Coronary artery (tissue), 2 donors: ENCODE data around the gene VAV1.
"Not testable (repeated sequence)": the region's sequence is repeated elsewhere in the genome, so short reads cannot be mapped to it uniquely, and the experiment has no call there.

Experiments
- DNase-seq: peaks from one replicate; pipeline ENCODE4 v3.0.0-alpha.2; 2017; ENCODE audit warnings: low spot score
- H3K27ac ChIP-seq, 2 donors: fragments of 200-600 bp; sonication (generic); one replicate each; pipeline ENCODE4 v1.5.1; 2016 to 2019
- H3K4me3 ChIP-seq: fragments of 200-600 bp; sonication (generic); 2 replicates; pipeline ENCODE4 v1.5.1; 2016; ENCODE audit warnings: mild to moderate bottlenecking, moderate library complexity
- TF ChIP-seq, protein P1 (sequence below): fragments of 200-600 bp; sonication (generic); IDR thresholded peaks from one replicate; pipeline ENCODE4 v1.5.1; 2019; ENCODE audit warnings: antibody characterized with exemption

The VAV1 gene

DNA sequence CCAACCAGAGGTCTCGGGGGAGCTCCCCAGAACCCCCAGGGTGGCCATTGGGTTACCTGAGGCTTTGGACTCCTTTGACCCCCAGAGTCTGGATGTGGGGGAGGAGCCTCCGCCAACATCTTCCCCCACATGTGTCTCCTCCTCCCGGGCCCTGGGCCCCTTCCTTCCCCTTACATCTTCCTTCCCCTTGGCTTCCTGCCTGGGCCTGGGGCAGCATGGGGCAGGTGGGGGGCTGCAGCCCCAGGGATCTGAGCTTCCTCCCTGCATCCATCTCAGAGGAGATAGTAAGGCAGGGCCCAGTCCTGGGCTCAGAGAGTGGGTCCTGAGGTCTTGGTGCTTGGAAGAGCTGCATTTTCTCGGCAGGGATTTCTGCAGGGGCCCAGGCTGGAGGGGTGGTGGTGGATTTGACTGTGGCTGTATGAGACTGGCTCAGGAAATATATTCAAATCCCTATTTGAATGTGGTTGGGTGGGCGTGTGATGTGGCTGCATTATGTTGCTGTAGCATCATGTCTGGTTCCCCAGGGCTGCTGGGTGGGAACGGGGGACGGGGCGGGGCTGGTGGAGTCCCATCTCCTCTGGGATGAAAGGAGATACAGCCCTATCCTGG lies 919 bp downstream of the VAV1 start:
- Histone ChIP-seq H3K27ac (peak overlapping the region in 1 of 2 donors; percentile 35), H3K4me3 (peak overlapping the region; percentile 60)
- TF ChIP-seq, protein P1, sequence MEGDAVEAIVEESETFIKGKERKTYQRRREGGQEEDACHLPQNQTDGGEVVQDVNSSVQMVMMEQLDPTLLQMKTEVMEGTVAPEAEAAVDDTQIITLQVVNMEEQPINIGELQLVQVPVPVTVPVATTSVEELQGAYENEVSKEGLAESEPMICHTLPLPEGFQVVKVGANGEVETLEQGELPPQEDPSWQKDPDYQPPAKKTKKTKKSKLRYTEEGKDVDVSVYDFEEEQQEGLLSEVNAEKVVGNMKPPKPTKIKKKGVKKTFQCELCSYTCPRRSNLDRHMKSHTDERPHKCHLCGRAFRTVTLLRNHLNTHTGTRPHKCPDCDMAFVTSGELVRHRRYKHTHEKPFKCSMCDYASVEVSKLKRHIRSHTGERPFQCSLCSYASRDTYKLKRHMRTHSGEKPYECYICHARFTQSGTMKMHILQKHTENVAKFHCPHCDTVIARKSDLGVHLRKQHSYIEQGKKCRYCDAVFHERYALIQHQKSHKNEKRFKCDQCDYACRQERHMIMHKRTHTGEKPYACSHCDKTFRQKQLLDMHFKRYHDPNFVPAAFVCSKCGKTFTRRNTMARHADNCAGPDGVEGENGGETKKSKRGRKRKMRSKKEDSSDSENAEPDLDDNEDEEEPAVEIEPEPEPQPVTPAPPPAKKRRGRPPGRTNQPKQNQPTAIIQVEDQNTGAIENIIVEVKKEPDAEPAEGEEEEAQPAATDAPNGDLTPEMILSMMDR = no peak
- no peak for DNase-seq

DNA sequence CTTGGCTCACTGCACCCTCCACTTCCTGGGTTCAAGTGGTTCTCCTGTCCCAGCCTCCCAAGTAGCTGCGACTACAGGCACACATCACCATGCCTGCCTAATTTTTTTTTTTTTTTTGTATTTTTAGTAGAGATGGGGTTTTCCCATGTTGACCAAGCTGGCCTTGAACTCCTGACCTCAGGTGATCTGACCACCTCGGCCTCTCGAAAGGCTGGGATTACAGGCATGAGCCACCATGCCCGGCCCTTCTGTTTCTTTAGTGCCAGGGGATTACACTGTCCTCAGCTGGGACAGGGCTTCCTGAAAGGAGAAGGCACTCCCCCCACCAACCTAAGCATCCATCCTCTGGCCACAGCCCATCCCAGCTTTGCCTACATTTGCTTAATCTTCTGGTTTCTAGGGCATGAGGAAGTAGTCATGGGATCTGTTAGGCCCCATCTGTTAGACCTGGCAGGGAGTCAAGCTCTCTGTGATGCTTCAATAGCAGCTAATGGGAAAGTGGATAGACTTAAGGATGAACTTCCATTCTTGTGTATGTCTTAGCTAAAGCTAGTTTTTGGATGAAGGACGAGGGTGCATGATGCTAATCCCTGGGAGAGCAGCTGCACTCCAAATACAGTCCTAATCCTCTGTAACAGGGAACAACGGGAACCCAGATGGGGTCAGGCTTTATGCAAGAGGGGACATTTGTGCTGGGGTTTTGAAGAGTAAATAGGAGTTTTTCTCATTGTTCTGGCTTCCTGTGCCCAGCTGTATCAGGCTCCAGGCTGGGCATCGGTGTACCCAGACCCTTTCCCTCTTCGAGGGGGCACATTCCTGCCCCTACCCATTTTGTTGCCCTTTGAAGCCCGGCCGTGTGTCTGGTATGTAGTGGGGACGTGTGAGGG lies 2.6 kb downstream of the VAV1 start:
- H3K27ac ChIP-seq = no peak overlapping the region
- TF ChIP-seq, protein P1 = no peak
- DNase-seq = no peak

GRCh38 chr19:6776045-6776444 lies 3.5 kb downstream of the VAV1 start:
- DNase-seq, H3K27ac ChIP-seq, H3K4me3 ChIP-seq: not testable (repeated sequence)

More for the DNA sequence above, 2.6 kb downstream of the VAV1 start:
- no peak overlapping the region for H3K4me3 ChIP-seq

- no peak overlapping the region for H3K4me3 ChIP-seq
- TF ChIP-seq, protein P1 = no peak
- no peak for DNase-seq
- no peak overlapping the region for H3K27ac ChIP-seq
Observed at GRCh38 chr19:6776999-6777398, 4.5 kb downstream of the VAV1 start.

- TF ChIP-seq, protein P1 = no peak
- Histone ChIP-seq H3K4me3 (no peak overlapping the region), H3K27ac (no peak overlapping the region)
- DNase-seq = no peak
Observed at GRCh38 chr19:6777434-6777833, 4.9 kb downstream of the VAV1 start.

GRCh38 chr19:6778386-6778785 lies 5.9 kb downstream of the VAV1 start:
- DNase-seq = no peak
- TF ChIP-seq, protein P1 = no peak
- Histone ChIP-seq H3K27ac (no peak overlapping the region), H3K4me3 (no peak overlapping the region)

DNA sequence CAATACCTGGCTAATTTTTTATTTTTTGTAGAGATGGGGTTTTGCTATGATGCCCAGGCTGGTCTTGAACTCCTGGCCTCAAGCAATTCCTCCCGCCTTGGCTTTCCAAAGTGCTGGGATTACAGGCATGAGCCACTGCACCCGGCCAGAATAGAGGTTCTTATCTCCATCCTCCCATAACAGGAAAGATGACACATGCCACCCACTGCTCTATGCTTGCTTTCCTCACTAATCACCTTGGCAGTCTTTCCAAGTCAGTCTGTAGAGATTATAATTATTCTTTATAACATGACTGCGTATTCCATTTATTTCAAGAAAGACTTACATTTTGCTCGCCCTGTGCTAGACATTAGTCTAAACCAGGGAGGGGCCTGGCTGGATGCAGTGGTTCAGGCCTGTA lies 6.7 kb downstream of the VAV1 start:
- Histone ChIP-seq H3K4me3 (no peak overlapping the region), H3K27ac (no peak overlapping the region)
- no peak for DNase-seq
- TF ChIP-seq, protein P1 = no peak
